Upper lobe of left lung (tissue), 6 donors: Measurements from ENCODE around the gene TRIM14. TPM values are rescaled to one million over a fixed set of nuclear protein-coding genes. Genes with fewer than 3 reads are reported as not detected.

ENCODE experiments used
- ATAC-seq, 2 donors: fragments of 200-7000 bp; cut with Tn5 transposase; one replicate each; pipeline ENCODE4 v1.9.1; 2022; ENCODE audit warnings: mild to moderate bottlenecking in 2 of 2, moderate library complexity in 2 of 2; ENCODE audit not compliant: low FRiP score in 2 of 2
- DNase-seq, 2 donors: peaks; one replicate each; pipeline ENCODE4 v3.0.0-alpha.2; 2019 to 2020
- H3K27ac ChIP-seq, 4 donors: fragments of 200-600 bp; sonication (generic); one replicate each; pipeline ENCODE4 v1.5.1; 2016 to 2019
- H3K27me3 ChIP-seq, 4 donors: fragments of 200-600 bp; sonication (generic); one replicate each; pipeline ENCODE4 v1.5.1; 2017 to 2019
- H3K36me3 ChIP-seq, 4 donors: fragments of 200-600 bp; sonication (generic); one replicate each; pipeline ENCODE4 v1.5.1; 2016 to 2019
- H3K4me1 ChIP-seq, 4 donors: fragments of 200-600 bp; sonication (generic); one replicate each; pipeline ENCODE4 v1.5.1; 2018 to 2019
- H3K4me3 ChIP-seq, 4 donors: fragments of 200-600 bp; sonication (generic); one replicate each; pipeline ENCODE4 v1.5.1; 2017 to 2019; ENCODE audit warnings: mild to moderate bottlenecking in 2 of 4, moderate library complexity in 1 of 4
- H3K9me3 ChIP-seq, 4 donors: fragments of 200-600 bp; sonication (generic); one replicate each; pipeline ENCODE4 v1.5.1; 2018 to 2019
- EP300 ChIP-seq, 4 donors: sonication (generic); formaldehyde crosslinking; IDR thresholded peaks; one replicate each; pipeline ENCODE4 v1.5.1; 2017; ENCODE audit warnings: antibody characterized with exemption in 4 of 4, control low read depth in 2 of 4
- POLR2A ChIP-seq, 4 donors: fragments of 450-650 bp; IDR thresholded peaks; one replicate each; pipeline ENCODE4 v1.5.1; 2016 to 2017; ENCODE audit warnings: antibody characterized with exemption in 4 of 4, mild to moderate bottlenecking in 2 of 4
- POLR2AphosphoS5 ChIP-seq, 2 donors: sonication (generic); formaldehyde crosslinking; IDR thresholded peaks; one replicate each; pipeline ENCODE4 v1.5.1; 2017; ENCODE audit warnings: antibody characterized with exemption in 2 of 2
- WGBS, 2 donors: methylation state at CpG; one replicate each; pipeline ENCODE4 v1.1.5; 2017 to 2018; 5-methylcytosine and 5-hydroxymethylcytosine counted together
- total RNA-seq, 6 donors: library from RNA; depleted of rRNA in 4 of 6; stranded (reverse); fragments of >200 nt in 4 of 6; gene quantifications; one replicate each; pipeline versions ENCODE4 v1.1.0 to v1.2.1, GENCODE V29; 2016 to 2021
- TF ChIP-seq, protein P1 (sequence below), 6 experiments: fragments of 450-650 bp in 4 of 6; fragments of 200-600 bp in 2 of 6; sonication (generic) in 2 of 6; IDR thresholded peaks; one replicate each; pipeline ENCODE4 v1.5.1; 2016 to 2019; ENCODE audit warnings: antibody characterized with exemption in 6 of 6
- donor health status: DM: no; HTN: no; CAD: no; lungs with moderate emphysema.
- donor health status: DM: no; HTN: yes; CAD: no; lungs with severe emphysema.

Gene TRIM14
- total RNA-seq, 6 donors from 2014 or later, result 28.6 to 52.1 (median 46.2) TPM

DNA sequence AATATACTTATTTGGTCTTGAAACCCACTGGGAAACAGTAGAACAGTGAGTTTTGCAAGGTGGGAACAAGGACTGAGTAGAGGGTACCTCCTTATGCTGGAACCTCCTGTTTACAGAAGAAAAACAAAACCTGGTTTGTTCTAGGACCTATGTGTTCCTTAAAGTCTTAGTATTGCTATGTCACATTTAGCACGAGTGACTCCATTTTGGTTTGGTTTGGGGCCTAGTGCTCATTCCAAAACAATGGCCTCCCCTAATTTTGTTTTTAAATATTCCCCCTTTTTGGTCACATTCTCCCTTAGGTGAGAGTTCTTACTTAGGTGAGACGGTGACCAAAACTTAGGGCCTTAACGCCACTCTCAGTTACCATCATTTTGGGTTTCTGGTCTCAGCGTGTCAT is 68.7 kb downstream of the TRIM14 start:
- ATAC-seq (no peak), DNase-seq (no peak)
- H3K4me3 ChIP-seq, result no peak overlapping the region
- no peaks in the 10 kb centered on the region for H3K9me3 ChIP-seq
- H3K36me3 ChIP-seq, result no peaks in the 10 kb centered on the region
- TF ChIP-seq POLR2A (IDR thresholded peaks at IDR 0.05) (no peak), EP300 (IDR thresholded peaks at IDR 0.05) (no peak), POLR2AphosphoS5 (IDR thresholded peaks at IDR 0.05) (no peak)
- TF ChIP-seq, protein P1, sequence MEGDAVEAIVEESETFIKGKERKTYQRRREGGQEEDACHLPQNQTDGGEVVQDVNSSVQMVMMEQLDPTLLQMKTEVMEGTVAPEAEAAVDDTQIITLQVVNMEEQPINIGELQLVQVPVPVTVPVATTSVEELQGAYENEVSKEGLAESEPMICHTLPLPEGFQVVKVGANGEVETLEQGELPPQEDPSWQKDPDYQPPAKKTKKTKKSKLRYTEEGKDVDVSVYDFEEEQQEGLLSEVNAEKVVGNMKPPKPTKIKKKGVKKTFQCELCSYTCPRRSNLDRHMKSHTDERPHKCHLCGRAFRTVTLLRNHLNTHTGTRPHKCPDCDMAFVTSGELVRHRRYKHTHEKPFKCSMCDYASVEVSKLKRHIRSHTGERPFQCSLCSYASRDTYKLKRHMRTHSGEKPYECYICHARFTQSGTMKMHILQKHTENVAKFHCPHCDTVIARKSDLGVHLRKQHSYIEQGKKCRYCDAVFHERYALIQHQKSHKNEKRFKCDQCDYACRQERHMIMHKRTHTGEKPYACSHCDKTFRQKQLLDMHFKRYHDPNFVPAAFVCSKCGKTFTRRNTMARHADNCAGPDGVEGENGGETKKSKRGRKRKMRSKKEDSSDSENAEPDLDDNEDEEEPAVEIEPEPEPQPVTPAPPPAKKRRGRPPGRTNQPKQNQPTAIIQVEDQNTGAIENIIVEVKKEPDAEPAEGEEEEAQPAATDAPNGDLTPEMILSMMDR (IDR thresholded peaks at IDR 0.05), result no peak
- WGBS, 2 donors, result 93 to 94% methylated on average over 4 of the region's 4 CpGs
- no peak overlapping the region for H3K27ac ChIP-seq
- H3K27me3 ChIP-seq, result no peaks in the 10 kb centered on the region
- no peaks in the 10 kb centered on the region for H3K4me1 ChIP-seq

DNA sequence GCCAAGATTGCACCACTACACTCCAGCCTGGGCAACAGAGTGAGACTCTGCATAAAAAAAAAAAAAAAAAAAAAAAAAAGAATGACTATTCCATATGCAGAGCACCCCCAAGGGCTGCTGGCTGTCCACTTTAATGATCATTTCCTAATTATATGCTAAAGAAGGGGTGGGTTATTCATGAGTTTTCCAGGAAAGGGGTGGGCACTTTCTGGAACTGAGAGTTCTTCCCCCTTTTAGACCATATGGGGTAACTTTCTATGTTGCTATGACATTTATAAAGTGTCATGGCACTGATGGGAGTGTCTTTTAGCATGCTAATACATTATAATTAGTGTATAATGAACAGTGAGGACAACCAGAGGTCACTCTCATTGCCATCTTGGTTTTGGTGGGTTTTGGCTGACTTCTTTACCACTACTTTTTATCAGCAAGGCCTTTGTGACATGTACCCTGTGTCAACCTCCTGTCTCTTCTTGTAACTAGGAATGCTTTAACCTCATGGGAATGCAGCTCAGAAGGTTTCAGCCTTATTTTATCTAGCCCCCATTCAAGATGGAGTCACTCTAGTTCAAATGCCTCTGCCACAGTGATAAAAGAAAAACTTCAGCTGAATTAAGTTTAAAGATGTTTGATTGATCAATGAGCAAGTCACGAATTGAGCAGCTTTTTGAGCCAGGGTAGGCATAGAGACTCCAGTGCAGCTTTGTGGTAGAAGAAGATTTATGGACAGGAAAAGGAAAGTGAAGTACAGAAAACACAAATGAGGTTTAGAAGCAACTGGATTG is 69.5 kb downstream of the TRIM14 start:
- Histone ChIP-seq H3K27me3 (no peaks in the 10 kb centered on the region), H3K36me3 (no peaks in the 10 kb centered on the region), H3K4me1 (no peaks in the 10 kb centered on the region), H3K4me3 (no peak overlapping the region), H3K9me3 (no peaks in the 10 kb centered on the region), H3K27ac (no peak overlapping the region)
- no peak for DNase-seq
- WGBS, 2 donors, result 50 to 55% methylated on average over 1 of the region's 1 CpG
- no peak for ATAC-seq
- TF ChIP-seq POLR2A (IDR thresholded peaks at IDR 0.05) (no peak), POLR2AphosphoS5 (IDR thresholded peaks at IDR 0.05) (no peak), EP300 (IDR thresholded peaks at IDR 0.05) (no peak)
- TF ChIP-seq, protein P1 (IDR thresholded peaks at IDR 0.05), result no peak

DNA sequence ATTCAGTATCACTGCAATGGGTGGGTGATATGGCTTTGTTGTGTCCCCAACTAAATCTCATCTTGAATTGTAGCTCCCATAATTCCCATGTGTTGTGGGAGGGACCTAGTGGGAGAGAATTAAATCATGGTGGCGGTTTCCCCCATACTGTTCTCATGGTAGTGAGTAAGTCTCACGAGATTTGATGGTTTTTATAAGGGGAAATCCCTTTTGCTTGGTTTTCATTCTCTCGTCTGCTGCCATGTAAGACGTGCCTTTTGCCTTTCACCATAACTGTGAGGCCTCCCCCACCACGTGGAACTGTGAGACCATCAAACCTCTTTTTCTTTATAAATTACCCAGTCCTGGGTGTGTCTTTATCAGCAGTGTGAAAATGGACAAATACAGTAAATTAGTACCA is 72.0 kb downstream of the TRIM14 start:
- H3K4me3 ChIP-seq, result no peak overlapping the region
- TF ChIP-seq POLR2AphosphoS5 (IDR thresholded peaks at IDR 0.05) (no peak), EP300 (IDR thresholded peaks at IDR 0.05) (no peak)
- TF ChIP-seq, protein P1 (IDR thresholded peaks at IDR 0.05), result no peak
- DNase-seq (no peak), ATAC-seq (no peak)
- no peaks in the 10 kb centered on the region for H3K4me1 ChIP-seq
- 87 to 88% methylated on average over 5 of the region's 5 CpGs for WGBS, 2 donors
- no peaks in the 10 kb centered on the region for H3K36me3 ChIP-seq
- no peaks in the 10 kb centered on the region for H3K9me3 ChIP-seq
- H3K27me3 ChIP-seq, result no peaks in the 10 kb centered on the region
- no peak overlapping the region for H3K27ac ChIP-seq

DNA sequence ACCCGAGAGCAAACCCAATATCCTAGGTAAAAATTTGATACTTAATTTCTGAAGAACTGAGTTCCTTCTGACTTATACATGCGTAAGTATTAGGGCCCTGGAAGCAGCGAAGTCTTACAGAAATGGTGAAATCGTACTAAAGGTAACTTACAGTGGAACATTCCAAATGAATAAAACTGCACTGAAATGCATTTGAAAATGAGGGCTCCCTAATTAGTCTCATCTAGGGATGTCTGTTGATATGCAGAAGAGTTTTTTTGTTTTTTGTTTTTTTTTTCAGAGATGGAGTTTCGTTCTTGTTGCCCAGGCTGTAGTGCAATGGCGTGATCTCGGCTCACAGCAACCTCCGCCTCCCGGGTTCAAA is 72.9 kb downstream of the TRIM14 start:
- no peak overlapping the region for H3K4me3 ChIP-seq
- no peak for ATAC-seq
- H3K36me3 ChIP-seq, result no peaks in the 10 kb centered on the region
- H3K27ac ChIP-seq, result no peak overlapping the region
- TF ChIP-seq, protein P1 (IDR thresholded peaks at IDR 0.05), result no peak
- no peaks in the 10 kb centered on the region for H3K4me1 ChIP-seq
- H3K27me3 ChIP-seq, result no peaks in the 10 kb centered on the region
- WGBS, 2 donors, result 92 to 94% methylated on average over 9 of the region's 9 CpGs
- no peak for DNase-seq
- H3K9me3 ChIP-seq, result no peaks in the 10 kb centered on the region
